Activated naive CD4-positive, alpha-beta T cell treated with anti-CD3 and anti-CD28 coated beads for 36 hours (primary cell): ENCODE results near the gene RTP3. TPM values are rescaled to one million over a fixed set of nuclear protein-coding genes. Genes with fewer than 3 reads are reported as not detected.
A peak's percentile ranks its signal among the peaks of the same experiment; 100 is the strongest.
"Not testable (repeated sequence)": the region's sequence is repeated elsewhere in the genome, so short reads cannot be mapped to it uniquely, and the experiment has no call there.

Experiments used
- CTCF ChIA-PET: fragments of 350-600 bp; sonication (Branson Sonifier 250); formaldehyde crosslinking; loops from one replicate; lab custom pipeline; 2021; ENCODE audit warnings: antibody characterized with exemption; lab: Charles Lee
- DNase-seq: peaks from one replicate; pipeline ENCODE4 v3.0.0-alpha.2; 2020
- H3K27ac Mint-ChIP-seq: one replicate; pipeline ENCODE4 v1.8.0; 2021; ENCODE audit warnings: mild to moderate bottlenecking, mixed read lengths
- H3K27me3 Mint-ChIP-seq: one replicate; pipeline ENCODE4 v1.8.0; 2021; ENCODE audit warnings: low read depth, mixed read lengths
- H3K36me3 Mint-ChIP-seq: one replicate; pipeline ENCODE4 v1.8.0; 2021; ENCODE audit warnings: low read depth, mixed read lengths
- H3K4me1 Mint-ChIP-seq: one replicate; pipeline ENCODE4 v1.8.0; 2021; ENCODE audit warnings: low read depth, mixed read lengths
- H3K4me3 Mint-ChIP-seq: one replicate; pipeline ENCODE4 v1.8.0; 2021; ENCODE audit warnings: mild to moderate bottlenecking, moderate library complexity, mixed read lengths
- H3K9me3 Mint-ChIP-seq: one replicate; pipeline ENCODE4 v1.8.0; 2021; ENCODE audit warnings: mixed read lengths
- intact Hi-C: fragments of 100-400 bp; cut with micrococcal nuclease; formaldehyde crosslinking; loops from one replicate; pipeline ENCODE4 v1.15.1; 2023
- total RNA-seq, 2 experiments: library from RNA; stranded (reverse); gene quantifications; one replicate each; pipeline ENCODE4 v1.2.3, GENCODE V29; 2021

RTP3 gene
- total RNA-seq, 2 experiments from 2014 or later = not detected

- CTCF ChIA-PET = interaction anchor here (0.6 kb wide), 2 partner anchors 296 to 363 kb away, joined by 5 read pairs; no protein-coding TSS in a partner anchor
- intact Hi-C loops = no loop called here
- H3K9me3 Mint-ChIP-seq = no peaks in the 10 kb centered on the region
- H3K27ac Mint-ChIP-seq = no peak overlapping the region
- peaks cover 3% of the 10 kb centered on the region for H3K4me1 Mint-ChIP-seq
- DNase-seq = no peak
- H3K27me3 Mint-ChIP-seq = no peaks in the 10 kb centered on the region
- no peak overlapping the region for H3K4me3 Mint-ChIP-seq
- H3K36me3 Mint-ChIP-seq = no peaks in the 10 kb centered on the region
Measured at GRCh38 chr3:46527239-46527638, 29.5 kb downstream of the RTP3 start.

DNA sequence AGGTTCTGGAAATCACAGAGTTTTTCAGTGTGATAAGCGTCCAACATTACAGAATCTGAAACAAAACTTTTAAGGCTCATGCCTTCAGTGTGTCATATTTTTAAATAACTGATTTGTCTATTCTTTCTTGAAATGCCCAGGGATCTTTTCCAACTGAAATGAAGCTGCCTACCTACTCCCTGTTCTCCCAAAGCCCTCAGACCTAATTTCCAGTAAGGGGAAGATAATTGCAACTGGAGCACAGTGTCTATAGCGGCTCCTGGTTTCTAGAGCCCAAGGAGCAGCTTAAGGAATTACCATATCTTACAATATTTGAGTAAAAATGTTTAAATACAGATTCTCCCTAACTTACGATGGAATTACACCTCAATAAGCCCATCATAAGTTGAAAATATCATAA is 35.3 kb downstream of the RTP3 start:
- Mint-ChIP-seq H3K36me3 (no peaks in the 10 kb centered on the region), H3K9me3 (no peaks in the 10 kb centered on the region), H3K4me1 (peaks cover 27% of the 10 kb centered on the region), H3K4me3 (no peak overlapping the region), H3K27ac (no peak overlapping the region), H3K27me3 (no peaks in the 10 kb centered on the region)
- intact Hi-C loops = no loop called here
- CTCF ChIA-PET = interaction anchor here (0.5 to 2.1 kb wide), 4 partner anchors 9 to 97 kb away, joined by 3 to 12 read pairs (median 3); no protein-coding TSS in a partner anchor
- DNase-seq = no peak

GRCh38 chr3:46535746-46536145 is 38.0 kb downstream of the RTP3 start:
- no peak for DNase-seq
- intact Hi-C loops = no loop called here
- Mint-ChIP-seq H3K9me3 (no peaks in the 10 kb centered on the region), H3K36me3 (no peaks in the 10 kb centered on the region), H3K4me1 (peaks cover 50% of the 10 kb centered on the region), H3K27ac (no peak overlapping the region), H3K4me3 (no peak overlapping the region), H3K27me3 (no peaks in the 10 kb centered on the region)
- CTCF ChIA-PET = no interaction called here

DNA sequence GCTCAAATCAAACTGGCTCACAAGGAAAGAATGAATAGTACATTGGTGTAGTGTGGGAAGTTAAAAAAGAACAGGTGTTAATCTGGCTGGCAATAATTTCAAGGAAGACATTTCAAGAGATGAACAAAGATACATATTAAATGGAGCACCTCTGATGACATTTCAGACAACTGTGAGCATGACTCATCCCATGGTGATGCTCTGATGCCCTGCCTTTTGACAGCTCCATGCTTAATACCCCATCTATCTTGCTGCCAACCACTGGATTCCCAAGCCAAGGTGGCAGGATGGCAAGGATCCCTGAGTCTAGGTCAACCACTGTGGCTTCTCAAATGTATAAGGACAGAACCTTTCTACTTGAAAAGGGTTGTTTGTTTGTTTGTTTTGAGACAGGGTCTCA is 39.0 kb downstream of the RTP3 start:
- H3K27ac Mint-ChIP-seq = no peak overlapping the region
- no peak overlapping the region for H3K4me3 Mint-ChIP-seq
- CTCF ChIA-PET = no interaction called here
- no peaks in the 10 kb centered on the region for H3K36me3 Mint-ChIP-seq
- H3K4me1 Mint-ChIP-seq = peaks cover 54% of the 10 kb centered on the region
- intact Hi-C loops = no loop called here
- peak; percentile 40 for DNase-seq
- H3K9me3 Mint-ChIP-seq = no peaks in the 10 kb centered on the region
- no peaks in the 10 kb centered on the region for H3K27me3 Mint-ChIP-seq

GRCh38 chr3:46537316-46537715 is 39.5 kb downstream of the RTP3 start:
- no peak overlapping the region for H3K4me3 Mint-ChIP-seq
- DNase-seq = no peak
- CTCF ChIA-PET = interaction anchor here (2.3 kb wide), 1 partner anchor 48 kb away, joined by 23 read pairs; no protein-coding TSS in a partner anchor
- no peaks in the 10 kb centered on the region for H3K36me3 Mint-ChIP-seq
- H3K27me3 Mint-ChIP-seq = no peaks in the 10 kb centered on the region
- intact Hi-C loops = no loop called here
- peaks cover 57% of the 10 kb centered on the region for H3K4me1 Mint-ChIP-seq
- H3K27ac Mint-ChIP-seq = no peak overlapping the region
- no peaks in the 10 kb centered on the region for H3K9me3 Mint-ChIP-seq

- no peaks in the 10 kb centered on the region for H3K9me3 Mint-ChIP-seq
- CTCF ChIA-PET = interaction anchor here (0.9 to 2.3 kb wide), 6 partner anchors 12 to 50 kb away, joined by 3 to 23 read pairs (median 5); no protein-coding TSS in a partner anchor
- DNase-seq = no peak
- H3K27me3 Mint-ChIP-seq = no peaks in the 10 kb centered on the region
- H3K4me3 Mint-ChIP-seq = no peak overlapping the region
- H3K27ac Mint-ChIP-seq = no peak overlapping the region
- no peaks in the 10 kb centered on the region for H3K36me3 Mint-ChIP-seq
- intact Hi-C loops = loop anchor here (2.0 kb wide), 3 partner anchors 21 to 439 kb away; no protein-coding TSS in a partner anchor
- H3K4me1 Mint-ChIP-seq = peaks cover 58% of the 10 kb centered on the region
Measured at GRCh38 chr3:46537779-46538178, 40.0 kb downstream of the RTP3 start.

DNA sequence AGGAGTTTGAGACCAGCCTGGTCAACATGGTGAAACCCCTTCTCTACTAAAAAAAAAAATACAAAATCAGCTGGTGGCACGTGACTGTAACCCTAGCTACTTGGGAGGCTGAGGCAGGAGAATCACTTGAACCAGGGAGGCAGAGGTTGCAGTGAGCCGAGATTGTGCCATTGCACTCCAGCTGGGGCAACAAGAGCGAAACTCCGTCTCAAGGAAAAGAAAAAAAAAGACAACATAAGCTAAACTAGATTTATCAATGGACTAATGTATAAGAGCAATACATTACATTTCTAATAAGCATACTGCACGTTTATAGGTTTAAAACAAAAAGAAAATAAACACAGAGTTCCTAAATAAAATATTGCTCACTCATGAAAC is 40.6 kb downstream of the RTP3 start:
- DNase-seq = not testable (repeated sequence)
- peak overlapping the region; percentile 78 for H3K27ac Mint-ChIP-seq

DNA sequence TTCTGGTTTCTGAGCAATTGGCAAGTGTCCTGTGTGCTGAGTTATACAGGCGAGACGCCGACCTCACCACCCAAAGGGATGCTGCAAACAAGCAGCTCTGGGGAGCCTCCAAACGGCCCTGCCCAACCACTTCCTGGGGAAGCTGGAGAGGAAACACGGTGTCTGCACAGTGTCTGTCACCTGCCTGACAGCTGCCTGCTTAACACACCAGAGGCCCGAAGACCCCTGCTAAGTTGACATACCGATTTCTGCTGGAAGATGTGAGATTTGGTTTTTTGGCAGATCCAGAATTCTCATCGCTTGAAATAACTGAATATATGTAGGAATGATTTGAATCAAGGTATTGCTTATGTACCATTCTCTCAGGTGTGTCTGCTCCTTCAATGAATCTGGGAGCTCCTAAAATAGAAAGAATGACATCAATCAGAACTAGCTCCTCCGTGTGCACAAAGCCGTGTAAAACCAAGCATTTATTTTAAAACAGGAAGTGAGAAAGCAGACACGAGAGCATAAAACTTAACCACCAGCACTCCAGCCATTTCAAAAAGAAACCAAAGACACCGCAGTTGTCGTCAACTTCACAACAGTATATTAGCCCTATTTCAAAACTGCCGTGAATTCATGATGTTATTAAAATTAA is 41.1 kb downstream of the RTP3 start:
- H3K4me1 Mint-ChIP-seq = peaks cover 58% of the 10 kb centered on the region
- intact Hi-C loops = loop anchor here (1.0 to 2.0 kb wide), 5 partner anchors 20 to 440 kb away; no protein-coding TSS in a partner anchor

More for the DNA sequence above, 40.6 kb downstream of the RTP3 start:
- H3K27me3 Mint-ChIP-seq, H3K36me3 Mint-ChIP-seq, H3K9me3 Mint-ChIP-seq: not testable (repeated sequence)
- Mint-ChIP-seq H3K4me1 (peaks cover 58% of the 10 kb centered on the region), H3K4me3 (peak overlapping the region; percentile 54)
- intact Hi-C loops = loop anchor here (2.0 kb wide), 3 partner anchors 20 to 440 kb away; no protein-coding TSS in a partner anchor
- CTCF ChIA-PET = interaction anchor here (0.6 to 2.3 kb wide), 8 partner anchors 13 to 51 kb away, joined by 3 to 23 read pairs (median 5); no protein-coding TSS in a partner anchor

DNA sequence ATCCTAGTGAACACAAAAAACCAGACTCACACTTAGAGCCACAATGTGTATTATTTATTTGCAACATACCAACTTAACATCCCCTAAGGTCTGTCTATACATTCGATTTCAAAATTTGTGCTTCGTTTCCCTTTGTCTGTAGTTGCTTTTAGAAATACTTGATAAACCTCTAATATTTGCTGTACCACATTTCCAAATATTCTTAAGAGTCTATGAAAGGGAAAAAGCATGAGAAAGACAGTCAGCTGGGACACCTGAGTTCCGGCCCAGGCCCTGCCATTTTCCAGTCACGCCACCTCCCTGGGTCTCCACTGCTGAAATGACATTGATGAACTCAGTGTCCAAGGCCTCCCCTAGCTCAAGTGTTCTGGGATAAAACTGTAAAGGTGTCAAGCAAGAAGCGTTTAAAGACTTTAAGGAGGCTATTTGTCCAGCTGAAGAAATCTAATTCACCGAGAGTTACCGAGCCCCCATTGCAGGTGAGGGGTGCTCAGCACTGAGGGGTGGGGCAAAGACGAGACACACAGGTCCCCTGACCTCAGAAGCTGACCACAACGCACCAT is 41.7 kb downstream of the RTP3 start:
- Mint-ChIP-seq H3K4me3 (peak overlapping the region; percentile 54), H3K27me3 (no peaks in the 10 kb centered on the region), H3K4me1 (peaks cover 55% of the 10 kb centered on the region), H3K9me3 (no peaks in the 10 kb centered on the region), H3K36me3 (no peaks in the 10 kb centered on the region), H3K27ac (peak overlapping the region; percentile 78)
- CTCF ChIA-PET = interaction anchor here (0.8 to 2.3 kb wide), 7 partner anchors 19 to 161 kb away, joined by 3 to 23 read pairs (median 6); no protein-coding TSS in a partner anchor
- intact Hi-C loops = loop anchor here (1.0 to 2.0 kb wide), 5 partner anchors 19 to 441 kb away; no protein-coding TSS in a partner anchor
- no peak for DNase-seq

More for the DNA sequence above, 41.1 kb downstream of the RTP3 start:
- Mint-ChIP-seq H3K4me3 (peak overlapping the region; percentile 54), H3K27me3 (no peaks in the 10 kb centered on the region), H3K36me3 (no peaks in the 10 kb centered on the region), H3K9me3 (no peaks in the 10 kb centered on the region), H3K27ac (peak overlapping the region; percentile 78)
- CTCF ChIA-PET = interaction anchor here (0.6 to 2.3 kb wide), 8 partner anchors 19 to 52 kb away, joined by 3 to 23 read pairs (median 5); no protein-coding TSS in a partner anchor
- DNase-seq = peak; percentile 90

DNA sequence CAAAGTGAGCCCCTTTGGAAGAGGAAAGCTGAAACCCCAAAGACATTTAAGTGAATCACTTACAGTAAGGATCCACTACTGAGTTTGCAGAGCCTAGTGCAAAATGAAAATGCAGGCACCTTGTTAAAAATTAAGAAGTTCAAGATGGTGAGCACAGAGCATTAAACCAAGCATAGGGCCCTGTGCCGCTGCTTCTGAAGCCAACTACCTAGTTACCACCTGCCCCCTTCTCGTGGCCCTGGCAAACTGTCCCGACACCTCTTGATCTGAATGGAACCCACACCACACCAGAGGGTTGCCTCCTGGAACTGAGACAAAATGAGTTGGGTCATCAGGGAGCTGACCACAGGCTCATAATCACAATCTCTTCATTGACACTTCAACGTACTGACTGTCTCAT is 42.8 kb downstream of the RTP3 start:
- DNase-seq = no peak
- no peak overlapping the region for H3K27ac Mint-ChIP-seq
- no peak overlapping the region for H3K4me3 Mint-ChIP-seq
- intact Hi-C loops = no loop called here
- no peaks in the 10 kb centered on the region for H3K36me3 Mint-ChIP-seq
- H3K9me3 Mint-ChIP-seq = no peaks in the 10 kb centered on the region
- H3K4me1 Mint-ChIP-seq = peaks cover 56% of the 10 kb centered on the region
- CTCF ChIA-PET = interaction anchor here (0.7 to 0.8 kb wide), 2 partner anchors 51 to 162 kb away, joined by 3 to 4 read pairs; no protein-coding TSS in a partner anchor
- H3K27me3 Mint-ChIP-seq = no peaks in the 10 kb centered on the region

- Mint-ChIP-seq H3K9me3 (no peaks in the 10 kb centered on the region), H3K27me3 (no peaks in the 10 kb centered on the region), H3K4me3 (no peak overlapping the region), H3K27ac (no peak overlapping the region), H3K36me3 (no peaks in the 10 kb centered on the region), H3K4me1 (peaks cover 51% of the 10 kb centered on the region)
- DNase-seq = no peak
- intact Hi-C loops = no loop called here
- CTCF ChIA-PET = interaction anchor here (2.2 kb wide), 1 partner anchor 53 kb away, joined by 13 read pairs; no protein-coding TSS in a partner anchor
Measured at GRCh38 chr3:46541835-46542234, 44.1 kb downstream of the RTP3 start.

- intact Hi-C loops = no loop called here
- Mint-ChIP-seq H3K4me1 (peaks cover 47% of the 10 kb centered on the region), H3K9me3 (no peaks in the 10 kb centered on the region), H3K27ac (no peak overlapping the region), H3K27me3 (no peaks in the 10 kb centered on the region), H3K4me3 (no peak overlapping the region), H3K36me3 (no peaks in the 10 kb centered on the region)
- DNase-seq = no peak
- CTCF ChIA-PET = interaction anchor here (0.8 to 2.2 kb wide), 2 partner anchors 9 to 53 kb away, joined by 3 to 13 read pairs; no protein-coding TSS in a partner anchor
Measured at GRCh38 chr3:46542344-46542743, 44.6 kb downstream of the RTP3 start.
